Subcutaneous adipose tissue (tissue), 4 donors: ENCODE results near the gene LEMD1. TPM values are rescaled to one million over a fixed set of nuclear protein-coding genes. Genes with fewer than 3 reads are reported as not detected.

Source experiments
- CTCF ChIP-seq: fragments of 450-650 bp; IDR thresholded peaks from one replicate; pipeline ENCODE4 v1.5.1; 2016; ENCODE audit warnings: low read depth, mild to moderate bottlenecking, control low read depth, antibody characterized with exemption, moderate library complexity
- total RNA-seq, 4 donors: library from RNA; depleted of rRNA; stranded (reverse); fragments of >200 nt; gene quantifications; one replicate each; pipeline ENCODE4 v1.1.0, GENCODE V29; 2016

The LEMD1 gene
- total RNA-seq, 4 donors from 2014 or later = not detected

GRCh38 chr1:205381305-205381704 is 40.6 kb downstream of the LEMD1 start:
- no peak for TF ChIP-seq CTCF

GRCh38 chr1:205380882-205381281 is 41.0 kb downstream of the LEMD1 start:
- TF ChIP-seq CTCF = no peak

- no peak for TF ChIP-seq CTCF
Measured at GRCh38 chr1:205379056-205379455, 42.8 kb downstream of the LEMD1 start.

GRCh38 chr1:205377355-205377754 is 44.5 kb downstream of the LEMD1 start:
- no peak for TF ChIP-seq CTCF

GRCh38 chr1:205376739-205377138 is 45.1 kb downstream of the LEMD1 start:
- TF ChIP-seq CTCF = no peak

GRCh38 chr1:205375835-205376545 is 45.9 kb downstream of the LEMD1 start:
- no peak for TF ChIP-seq CTCF

GRCh38 chr1:205374210-205375078 is 47.4 kb downstream of the LEMD1 start:
- no peak for TF ChIP-seq CTCF
